Esophagus (tissue), 2 donors: Measurements from ENCODE around the gene MTMR4. TPM values are rescaled to one million over a fixed set of nuclear protein-coding genes. Genes with fewer than 3 reads are reported as not detected.
"Not testable (repeated sequence)": the region's sequence is repeated elsewhere in the genome, so short reads cannot be mapped to it uniquely, and the experiment has no call there.

Experiments
- H3K27ac ChIP-seq, 2 donors: one replicate each; pipeline ENCODE4 v1.5.1; 2013; ENCODE audit warnings: low read depth in 2 of 2, mild to moderate bottlenecking in 2 of 2, inconsistent platforms in 1 of 2, low read length in 1 of 2, moderate library complexity in 1 of 2
- H3K27me3 ChIP-seq, 2 donors: one replicate each; pipeline ENCODE4 v1.6.1; 2013; ENCODE audit warnings: low read length in 2 of 2, control low read depth in 1 of 2, mild to moderate bottlenecking in 1 of 2; ENCODE audit not compliant: insufficient read depth in 2 of 2, control insufficient read depth in 1 of 2
- H3K36me3 ChIP-seq, 2 donors: one replicate each; pipeline ENCODE4 v1.6.1; 2013; ENCODE audit warnings: low read length in 1 of 2; ENCODE audit not compliant: control insufficient read depth in 2 of 2, insufficient read depth in 2 of 2
- H3K4me1 ChIP-seq, 2 donors: one replicate each; pipeline ENCODE4 v1.6.1; 2013; ENCODE audit warnings: low read length in 1 of 2; ENCODE audit not compliant: control insufficient read depth in 2 of 2, insufficient read depth in 2 of 2
- H3K4me3 ChIP-seq, 2 donors: one replicate each; pipeline ENCODE4 v1.5.1; 2013; ENCODE audit warnings: low read length in 2 of 2, mild to moderate bottlenecking in 2 of 2, low read depth in 1 of 2, moderate library complexity in 1 of 2
- H3K9me3 ChIP-seq, 2 donors: one replicate each; pipeline ENCODE4 v1.6.1; 2013; ENCODE audit warnings: mild to moderate bottlenecking in 2 of 2, low read depth in 1 of 2, low read length in 1 of 2, moderate library complexity in 1 of 2; ENCODE audit not compliant: control insufficient read depth in 2 of 2, insufficient read depth in 1 of 2
- WGBS, 2 donors: extraction: QIAGEN DNeasy Blood & Tissue Kit; methylation state at CpG; one replicate each; pipeline ENCODE4 v1.1.7; 2013; 5-methylcytosine and 5-hydroxymethylcytosine counted together
- polyA plus RNA-seq, 2 donors: library from polyadenylated mRNA; stranded (reverse); fragments of 200-250 nt; gene quantifications; one replicate each; pipeline ENCODE4 v1.2.3, GENCODE V29; 2013
- donor health status: healthy with polysubstance abuse.
- donor health status: Bipolar disorder and iron deficiency.

The MTMR4 gene
- polyA plus RNA-seq, result 10 to 100 TPM in 1 of 2 donors, 1 to 10 TPM in 1; 9.1 to 15.3 TPM

- peak within 1 kb of the TSS; percentile 60 to 81 for H3K27ac ChIP-seq
These were observed at the start of gene MTMR4 for GRCh38 chr17:58513965-58514769. Gene MTMR4, minus strand, starts transcription at chr17:58514638. Its CDS starts 231 bp downstream, at chr17:58514407.

DNA sequence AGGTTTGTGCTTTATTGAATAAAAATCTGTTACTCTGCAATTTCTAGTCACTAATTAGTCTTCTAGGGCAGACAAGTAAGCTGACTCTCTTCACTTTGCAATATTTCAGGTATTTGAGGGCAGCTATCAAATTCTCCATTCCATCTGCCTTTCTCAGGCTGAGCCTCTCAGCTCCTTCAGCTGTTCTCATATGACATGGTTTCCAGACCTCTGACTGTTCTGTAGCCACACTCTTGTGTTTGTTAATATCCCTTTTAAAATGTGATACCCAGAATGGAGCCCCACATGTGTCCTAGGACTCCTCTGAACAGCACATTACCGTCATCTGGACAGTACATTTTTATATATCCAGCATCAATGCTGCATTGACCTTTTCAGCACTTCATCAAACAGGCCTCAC is 46.1 kb upstream of the MTMR4 start:
- Histone ChIP-seq H3K9me3 (no peaks in the 10 kb centered on the region), H3K27me3 (no peaks in the 10 kb centered on the region), H3K4me3 (no peak overlapping the region), H3K4me1 (no peaks in the 10 kb centered on the region), H3K36me3 (no peaks in the 10 kb centered on the region), H3K27ac (no peak overlapping the region)
- 76 to 83% methylated on average over 1 of the region's 1 CpG for WGBS, 2 donors

More at GRCh38 chr17:58513965-58514769, at the start of gene MTMR4:
- Histone ChIP-seq H3K4me1 (peaks cover 2 to 10% of the 10 kb centered on the region in 2 donors), H3K9me3 (no peaks in the 10 kb centered on the region), H3K4me3 (peak within 1 kb of the TSS; percentile 65 to 73), H3K27me3 (no peaks in the 10 kb centered on the region), H3K36me3 (peaks cover 3 to 21% of the 10 kb centered on the region in 2 donors)
- WGBS, 2 donors, result 0 to 1% methylated on average over 51 to 64 of the region's 64 CpGs

GRCh38 chr17:58557981-58558380 is 43.5 kb upstream of the MTMR4 start:
- H3K4me3 ChIP-seq, result no peak overlapping the region
- no peaks in the 10 kb centered on the region for H3K9me3 ChIP-seq
- 81 to 84% methylated on average over 3 of the region's 3 CpGs for WGBS, 2 donors
- no peak overlapping the region for H3K27ac ChIP-seq
- H3K4me1 ChIP-seq, result no peaks in the 10 kb centered on the region
- no peaks in the 10 kb centered on the region for H3K36me3 ChIP-seq
- no peaks in the 10 kb centered on the region for H3K27me3 ChIP-seq

- no peaks in the 10 kb centered on the region for H3K27me3 ChIP-seq
- no peaks in the 10 kb centered on the region for H3K4me1 ChIP-seq
- 22 to 44% methylated on average over 5 of the region's 5 CpGs for WGBS, 2 donors
- H3K9me3 ChIP-seq, result no peaks in the 10 kb centered on the region
- no peak overlapping the region for H3K27ac ChIP-seq
- H3K36me3 ChIP-seq, result no peaks in the 10 kb centered on the region
- no peak overlapping the region for H3K4me3 ChIP-seq
These were observed 42.4 kb upstream of the MTMR4 start for GRCh38 chr17:58556833-58557250.

- not testable (repeated sequence) for H3K27ac ChIP-seq, H3K27me3 ChIP-seq, H3K36me3 ChIP-seq, H3K4me3 ChIP-seq, H3K4me1 ChIP-seq, H3K9me3 ChIP-seq
- 80 to 89% methylated on average over 3 of the region's 3 CpGs for WGBS, 2 donors
These were observed 40.7 kb upstream of the MTMR4 start for GRCh38 chr17:58555109-58555508.

GRCh38 chr17:58541249-58541648 is 26.8 kb upstream of the MTMR4 start:
- Histone ChIP-seq H3K36me3 (no peaks in the 10 kb centered on the region), H3K27ac (no peak overlapping the region), H3K4me1 (no peaks in the 10 kb centered on the region), H3K4me3 (no peak overlapping the region), H3K9me3 (no peaks in the 10 kb centered on the region), H3K27me3 (no peaks in the 10 kb centered on the region)
- WGBS, 2 donors, result 85 to 89% methylated on average over 2 of the region's 2 CpGs

DNA sequence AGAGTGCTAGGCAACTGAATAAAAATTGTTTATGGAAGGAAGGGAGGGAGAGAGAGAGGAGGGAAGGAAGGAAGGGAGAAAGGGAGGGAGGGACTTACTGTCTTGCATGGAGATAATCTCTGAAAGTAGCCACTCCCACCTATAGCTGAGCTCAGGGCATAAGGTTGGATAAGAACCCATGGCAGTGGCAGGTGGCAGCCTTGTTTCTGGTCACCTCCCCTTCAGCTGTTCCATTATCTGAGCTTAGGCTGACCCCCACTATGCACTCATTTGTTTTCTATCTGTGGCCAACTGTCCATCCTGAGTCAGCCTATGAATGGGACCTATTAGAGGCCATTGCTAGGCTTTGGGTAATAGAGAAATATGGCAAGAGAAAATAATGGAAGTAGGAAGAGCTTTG is 25.3 kb upstream of the MTMR4 start:
- H3K27me3 ChIP-seq, result no peaks in the 10 kb centered on the region
- H3K4me1 ChIP-seq, result no peaks in the 10 kb centered on the region
- H3K9me3 ChIP-seq, result no peaks in the 10 kb centered on the region
- no peaks in the 10 kb centered on the region for H3K36me3 ChIP-seq
- no peak overlapping the region for H3K4me3 ChIP-seq
- no peak overlapping the region for H3K27ac ChIP-seq

GRCh38 chr17:58538811-58539409 is 24.5 kb upstream of the MTMR4 start:
- Histone ChIP-seq H3K27me3 (no peaks in the 10 kb centered on the region), H3K4me1 (no peaks in the 10 kb centered on the region), H3K4me3 (no peak overlapping the region), H3K36me3 (no peaks in the 10 kb centered on the region), H3K9me3 (no peaks in the 10 kb centered on the region), H3K27ac (no peak overlapping the region)
- WGBS, 2 donors, result 72 to 76% methylated on average over 6 of the region's 6 CpGs

DNA sequence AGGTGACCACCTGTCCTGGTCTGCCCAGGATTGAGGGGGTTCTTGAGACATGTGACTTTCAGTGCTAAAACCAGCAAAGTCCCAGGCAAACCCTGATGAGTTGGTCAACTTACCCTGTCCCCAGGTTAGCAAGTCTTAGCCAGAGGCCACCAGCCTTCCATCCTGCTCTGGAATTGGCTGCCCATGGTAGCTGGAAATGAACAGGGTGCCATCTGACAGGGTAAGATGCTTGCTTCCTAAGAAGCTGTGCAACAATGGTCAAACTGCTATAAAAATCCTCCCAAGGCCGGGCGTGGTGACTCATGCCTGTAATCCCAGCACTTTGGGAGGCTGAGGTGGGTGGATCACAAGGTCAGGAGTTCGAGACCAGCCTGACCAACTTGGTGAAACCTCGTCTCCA is 22.8 kb upstream of the MTMR4 start:
- 78 to 82% methylated on average over 4 of the region's 4 CpGs for WGBS, 2 donors
- peaks cover 0 to 3% of the 10 kb centered on the region in 2 donors for H3K4me1 ChIP-seq
- no peaks in the 10 kb centered on the region for H3K36me3 ChIP-seq
- H3K4me3 ChIP-seq, result no peak overlapping the region
- H3K9me3 ChIP-seq, result no peaks in the 10 kb centered on the region
- no peaks in the 10 kb centered on the region for H3K27me3 ChIP-seq
- no peak overlapping the region for H3K27ac ChIP-seq

DNA sequence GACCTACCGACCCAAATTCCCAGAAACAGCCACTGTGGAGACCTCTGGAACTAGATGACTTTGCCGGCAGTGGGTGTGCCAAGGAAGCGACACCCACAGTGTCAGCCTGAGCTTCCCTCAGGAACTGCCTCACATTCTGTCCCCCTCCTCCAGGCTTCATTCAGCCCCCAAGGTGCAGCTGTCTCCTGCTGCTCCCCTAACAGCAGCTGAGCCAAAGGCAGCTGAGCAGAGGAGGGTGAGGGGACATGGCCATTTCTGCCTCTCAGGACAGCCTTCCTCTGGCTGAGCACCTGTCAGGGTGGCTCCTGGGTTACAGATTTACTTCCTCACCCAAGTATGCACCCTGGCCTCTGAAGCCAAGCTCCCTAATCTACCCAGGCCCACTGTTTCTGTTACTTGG is 22.1 kb upstream of the MTMR4 start:
- H3K4me3 ChIP-seq, result no peak overlapping the region
- no peaks in the 10 kb centered on the region for H3K27me3 ChIP-seq
- H3K36me3 ChIP-seq, result no peaks in the 10 kb centered on the region
- 74 to 86% methylated on average over 3 of the region's 3 CpGs for WGBS, 2 donors
- H3K9me3 ChIP-seq, result no peaks in the 10 kb centered on the region
- H3K27ac ChIP-seq, result no peak overlapping the region
- H3K4me1 ChIP-seq, result peaks cover 0 to 3% of the 10 kb centered on the region in 2 donors
